GM10847 (cell line): Measurements from ENCODE around the gene EMID1.

ENCODE experiments used
- POLR2A ChIP-seq: IDR thresholded peaks from 2 replicates; pipeline ENCODE4 v1.6.1; 2011; ENCODE audit not compliant: insufficient read length; ENCODE audit errors: extremely low read depth

EMID1 gene

GRCh38 chr22:29305836-29306174 is 100.1 kb downstream of the EMID1 start:
- TF ChIP-seq POLR2A, result no peak

DNA sequence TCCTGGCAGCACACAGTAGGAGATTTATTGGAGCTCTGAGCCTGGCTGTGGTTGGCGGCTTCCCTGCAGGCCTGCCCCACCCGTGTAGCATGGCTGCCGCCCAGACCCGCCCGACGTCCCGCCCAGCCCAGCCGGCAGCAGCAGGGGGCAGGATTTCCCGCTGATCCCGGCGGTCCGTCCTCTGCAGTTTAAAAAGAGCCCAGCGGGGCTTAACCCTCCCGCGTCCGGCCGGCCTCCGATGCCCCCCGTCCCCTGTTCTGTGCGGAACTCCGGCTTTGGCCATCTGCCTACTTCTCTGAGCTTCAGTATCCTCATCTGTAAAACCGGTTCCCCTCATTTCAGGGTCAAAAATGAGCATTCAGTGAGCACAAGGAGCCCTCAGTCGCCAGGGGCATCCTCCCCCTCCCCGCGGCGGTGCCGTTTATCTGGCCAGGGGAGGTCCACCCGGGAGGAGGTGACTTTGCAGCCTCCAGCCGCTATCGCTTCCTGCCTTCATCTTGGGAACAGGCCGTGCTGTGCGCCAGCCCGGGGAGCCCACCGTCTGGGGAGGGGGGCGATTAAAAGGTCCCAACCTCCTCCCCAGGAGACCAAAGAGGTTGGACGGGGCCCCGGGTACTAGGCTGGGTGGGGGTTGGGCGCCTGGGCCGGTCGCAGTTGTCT is 100.6 kb downstream of the EMID1 start, which contains the start of gene GAS2L1:
Gene GAS2L1 (plus strand): TSS at position 476 of the 660 bp plus-strand sequence. CDS start 1,456 bp downstream, outside the sequence.
- TF ChIP-seq POLR2A, result no peak

DNA sequence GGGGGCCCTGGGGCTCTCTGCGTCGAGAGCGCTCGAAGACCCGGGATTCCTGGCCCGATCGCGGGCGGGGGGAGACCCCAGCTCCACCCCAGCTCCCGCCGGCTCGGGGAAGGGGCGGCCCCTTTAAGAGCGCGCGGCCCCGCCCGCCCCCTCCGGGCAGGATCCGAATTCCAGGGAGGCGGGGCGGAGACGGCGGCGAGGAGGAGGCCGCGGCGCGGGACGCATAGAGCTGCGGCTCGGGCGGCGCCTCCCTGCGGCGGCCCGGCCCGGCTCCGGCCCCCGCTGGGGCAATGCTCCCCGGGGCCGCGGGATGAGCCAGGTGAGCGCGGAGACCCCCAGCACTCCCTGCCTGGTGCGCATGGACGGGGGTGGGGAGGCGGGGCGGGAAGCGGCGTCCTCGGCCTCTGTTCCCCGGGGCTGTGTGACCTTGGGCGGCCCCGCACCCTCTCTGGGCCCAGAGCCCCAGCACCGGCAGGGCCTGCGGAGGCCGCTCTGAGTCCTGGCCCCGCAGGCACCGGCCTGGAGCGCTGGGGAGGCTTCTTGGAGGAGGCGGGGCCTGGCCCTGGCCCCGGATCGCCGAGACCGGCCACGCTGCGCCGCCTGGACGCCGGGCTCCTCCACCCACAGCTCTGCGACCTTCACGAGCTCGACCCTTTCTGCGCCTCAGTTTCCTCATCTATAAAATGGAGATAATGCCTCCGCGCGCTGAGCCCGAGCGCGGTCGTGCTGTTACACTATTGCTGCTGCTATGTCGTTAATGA is 101.3 kb downstream of the EMID1 start:
- TF ChIP-seq POLR2A, result no peak

DNA sequence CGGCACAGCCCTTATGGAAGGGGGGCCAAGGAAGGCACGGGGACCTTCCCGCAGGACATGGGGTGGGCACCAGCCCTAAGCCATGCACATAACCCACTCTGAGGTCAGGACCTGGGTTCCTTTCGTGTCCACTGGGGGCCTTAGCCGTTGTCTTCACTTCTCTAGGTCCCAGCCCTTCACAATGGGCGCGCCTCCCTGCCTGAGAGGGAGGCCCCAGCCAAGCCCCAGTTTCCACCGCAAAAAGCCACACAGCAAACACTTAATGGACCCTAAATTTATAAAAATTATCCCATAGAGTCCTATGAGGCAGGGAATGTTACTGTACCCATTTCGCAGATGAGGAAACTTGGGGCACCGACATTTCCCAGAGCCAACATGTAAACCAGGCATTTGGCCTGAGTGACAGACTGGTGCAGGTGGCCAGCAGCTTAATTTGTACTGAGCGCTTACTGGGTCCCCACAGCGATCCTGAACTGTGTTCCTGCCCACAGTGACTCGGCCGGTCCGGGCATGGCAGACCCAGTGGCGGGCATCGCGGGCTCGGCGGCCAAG is 102.0 kb downstream of the EMID1 start:
- TF ChIP-seq POLR2A, result no peak

DNA sequence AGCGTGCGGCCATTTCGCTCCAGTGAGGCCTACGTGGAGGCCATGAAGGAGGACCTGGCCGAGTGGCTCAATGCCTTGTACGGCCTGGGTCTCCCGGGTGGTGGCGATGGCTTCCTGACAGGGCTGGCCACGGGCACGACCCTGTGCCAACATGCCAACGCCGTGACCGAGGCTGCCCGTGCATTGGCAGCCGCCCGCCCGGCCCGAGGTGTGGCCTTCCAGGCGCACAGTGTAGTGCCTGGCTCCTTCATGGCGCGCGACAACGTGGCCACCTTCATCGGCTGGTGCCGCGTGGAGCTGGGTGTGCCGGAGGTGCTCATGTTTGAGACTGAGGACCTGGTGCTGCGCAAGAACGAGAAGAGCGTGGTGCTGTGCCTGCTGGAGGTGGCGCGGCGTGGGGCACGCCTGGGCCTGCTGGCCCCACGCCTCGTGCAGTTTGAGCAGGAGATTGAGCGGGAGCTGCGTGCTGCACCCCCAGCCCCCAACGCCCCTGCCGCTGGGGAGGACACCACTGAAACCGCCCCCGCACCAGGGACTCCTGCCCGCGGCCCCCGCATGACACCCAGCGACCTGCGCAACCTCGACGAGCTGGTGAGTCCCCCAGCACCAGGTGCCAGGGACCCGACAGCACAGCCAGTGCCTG is 102.6 kb downstream of the EMID1 start:
- TF ChIP-seq POLR2A, result no peak

DNA sequence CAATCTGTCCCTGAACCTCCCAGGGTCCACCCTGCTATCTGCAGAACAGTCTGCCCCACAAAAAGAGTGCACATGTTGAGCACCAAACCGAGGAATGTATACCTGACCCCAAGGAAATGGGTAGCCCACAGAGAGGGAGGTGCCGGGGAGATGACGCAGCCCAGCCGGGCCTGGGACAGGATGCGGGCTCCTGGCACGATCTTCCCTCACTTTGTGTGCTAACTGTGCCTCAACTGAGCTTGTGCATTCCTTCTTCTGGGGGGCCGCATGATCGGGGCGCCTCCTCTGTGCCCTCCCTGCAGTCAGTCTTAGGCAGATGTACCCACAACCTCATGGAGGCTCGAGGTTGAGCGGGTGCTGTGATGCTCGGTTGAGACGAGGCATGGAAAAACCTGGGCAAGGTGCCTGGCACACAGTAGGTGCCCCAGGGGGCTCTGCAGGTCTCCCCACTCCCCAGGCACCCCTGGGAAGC is 103.1 kb downstream of the EMID1 start:
- no peak for TF ChIP-seq POLR2A
